ENCODE results near the gene ITCH.

DNA sequence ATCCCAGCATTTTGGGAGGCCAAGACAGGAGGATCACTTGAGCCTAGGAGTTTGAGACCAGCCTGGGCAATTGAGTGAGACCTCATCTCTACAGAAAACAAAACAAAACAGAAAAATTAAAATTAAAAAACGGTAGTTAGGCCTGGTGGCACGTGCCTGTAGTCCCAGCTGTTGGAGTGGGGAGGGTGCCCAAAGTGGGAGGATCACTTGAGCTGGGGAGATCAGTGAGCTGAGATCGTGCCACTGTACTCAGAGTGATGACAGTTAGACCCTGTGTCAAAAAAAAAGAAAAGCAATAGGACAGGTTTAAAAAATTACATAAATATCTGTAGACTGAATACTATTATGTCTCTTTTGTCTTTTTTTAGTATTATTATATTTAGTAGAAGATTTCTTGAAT, 64.3 kb downstream of the ITCH start:
- TF ChIP-seq TAF1 (IDR thresholded peaks at IDR 0.05; ENCODE audit: borderline replicate concordance, low read depth, low read length) (no peak), POLR2A (IDR thresholded peaks at IDR 0.05; ENCODE audit: low read depth, low read length) (no peak)
